ENCODE data around the gene GUCY1A2.

The GUCY1A2 gene

GRCh38 chr11:107009190-107009589 lies 9.1 kb downstream of the GUCY1A2 start:
- no peak overlapping the region for H3K27ac Mint-ChIP-seq
- H3K36me3 Mint-ChIP-seq (ENCODE audit: low read depth): no peaks in the 10 kb centered on the region
- TF ChIP-seq CTCF (IDR thresholded peaks at IDR 0.05; ENCODE audit: unreplicated experiment in 3 of 3): no peak
- H3K27me3 Mint-ChIP-seq (ENCODE audit: low read depth): no peaks in the 10 kb centered on the region
- H3K4me1 Mint-ChIP-seq: no peaks in the 10 kb centered on the region
- H3K4me3 Mint-ChIP-seq: no peak overlapping the region
- no peaks in the 10 kb centered on the region for H3K9me3 Mint-ChIP-seq

GRCh38 chr11:107006076-107006833 lies 12.0 kb downstream of the GUCY1A2 start:
- no peak overlapping the region for H3K27ac Mint-ChIP-seq
- TF ChIP-seq CTCF (IDR thresholded peaks at IDR 0.05; ENCODE audit: unreplicated experiment in 3 of 3): no peak
- H3K27me3 Mint-ChIP-seq (ENCODE audit: low read depth): no peaks in the 10 kb centered on the region
- no peaks in the 10 kb centered on the region for H3K36me3 Mint-ChIP-seq (ENCODE audit: low read depth)
- H3K9me3 Mint-ChIP-seq: no peaks in the 10 kb centered on the region
- no peaks in the 10 kb centered on the region for H3K4me1 Mint-ChIP-seq
- H3K4me3 Mint-ChIP-seq: no peak overlapping the region

GRCh38 chr11:106999196-106999595 lies 19.1 kb downstream of the GUCY1A2 start:
- Mint-ChIP-seq H3K36me3 (ENCODE audit: low read depth) (no peaks in the 10 kb centered on the region), H3K4me3 (no peak overlapping the region), H3K27ac (no peak overlapping the region), H3K27me3 (ENCODE audit: low read depth) (no peaks in the 10 kb centered on the region), H3K9me3 (no peaks in the 10 kb centered on the region), H3K4me1 (peaks cover 4% of the 10 kb centered on the region)
- TF ChIP-seq CTCF (IDR thresholded peaks at IDR 0.05; ENCODE audit: unreplicated experiment in 3 of 3): no peak

GRCh38 chr11:106998916-106999188 lies 19.4 kb downstream of the GUCY1A2 start:
- Mint-ChIP-seq H3K4me1 (peaks cover 4% of the 10 kb centered on the region), H3K9me3 (no peaks in the 10 kb centered on the region), H3K27me3 (ENCODE audit: low read depth) (no peaks in the 10 kb centered on the region), H3K27ac (no peak overlapping the region), H3K36me3 (ENCODE audit: low read depth) (no peaks in the 10 kb centered on the region), H3K4me3 (no peak overlapping the region)
- no peak for TF ChIP-seq CTCF (IDR thresholded peaks at IDR 0.05; ENCODE audit: unreplicated experiment in 3 of 3)

GRCh38 chr11:106998116-106998915 lies 20.0 kb downstream of the GUCY1A2 start:
- Mint-ChIP-seq H3K36me3 (ENCODE audit: low read depth) (no peaks in the 10 kb centered on the region), H3K9me3 (no peaks in the 10 kb centered on the region), H3K4me3 (no peak overlapping the region), H3K27ac (no peak overlapping the region), H3K4me1 (peaks cover 4% of the 10 kb centered on the region), H3K27me3 (ENCODE audit: low read depth) (no peaks in the 10 kb centered on the region)
- no peak for TF ChIP-seq CTCF (IDR thresholded peaks at IDR 0.05; ENCODE audit: unreplicated experiment in 3 of 3)

GRCh38 chr11:106997227-106997626 lies 21.0 kb downstream of the GUCY1A2 start:
- Mint-ChIP-seq H3K36me3 (ENCODE audit: low read depth) (no peaks in the 10 kb centered on the region), H3K27ac (no peak overlapping the region), H3K4me3 (no peak overlapping the region), H3K9me3 (no peaks in the 10 kb centered on the region), H3K4me1 (peaks cover 10% of the 10 kb centered on the region), H3K27me3 (ENCODE audit: low read depth) (no peaks in the 10 kb centered on the region)
- TF ChIP-seq CTCF (IDR thresholded peaks at IDR 0.05; ENCODE audit: unreplicated experiment in 3 of 3): no peak

Data from nephron (organoid).